Breast epithelium (tissue), 3 donors: Measurements from ENCODE around the gene PLD1.

Experiments used
- POLR2A ChIP-seq: fragments of 450-650 bp; IDR thresholded peaks from one replicate; pipeline ENCODE4 v1.6.1; 2016; ENCODE audit warnings: antibody characterized with exemption, mild to moderate bottlenecking, moderate library complexity
- POLR2AphosphoS5 ChIP-seq, 3 donors: sonication (generic); formaldehyde crosslinking; IDR thresholded peaks; one replicate each; pipeline ENCODE4 v1.6.1; 2017; ENCODE audit warnings: antibody characterized with exemption in 3 of 3

GRCh38 chr3:171565481-171566058, 244.7 kb downstream of the PLD1 start:
- no peak for TF ChIP-seq POLR2AphosphoS5 (IDR thresholded peaks at IDR 0.05)
- no peak for TF ChIP-seq POLR2A
